ENCODE measurements around the gene DNAJC13.
"Not testable (repeated sequence)": the region's sequence is repeated elsewhere in the genome, so short reads cannot be mapped to it uniquely, and the experiment has no call there.

The DNAJC13 gene

GRCh38 chr3:132545471-132545870, 128.2 kb downstream of the DNAJC13 start:
- no peak for DNase-seq (ENCODE audit: low read depth)

GRCh38 chr3:132549169-132549568, 131.9 kb downstream of the DNAJC13 start:
- no peak for DNase-seq (ENCODE audit: low read depth)

- peak; percentile 49 for DNase-seq (ENCODE audit: low read depth)
Observed at GRCh38 chr3:132549890-132550578, 132.7 kb downstream of the DNAJC13 start.

- DNase-seq (ENCODE audit: low read depth): peak; percentile 8
Observed at GRCh38 chr3:132550579-132551305, 133.4 kb downstream of the DNAJC13 start.

- DNase-seq (ENCODE audit: low read depth): no peak
Observed at GRCh38 chr3:132553826-132554225, 136.5 kb downstream of the DNAJC13 start.

GRCh38 chr3:132554437-132554836, 137.1 kb downstream of the DNAJC13 start:
- no peak for DNase-seq (ENCODE audit: low read depth)

GRCh38 chr3:132555306-132556035, 138.2 kb downstream of the DNAJC13 start:
- DNase-seq (ENCODE audit: low read depth): no peak

- DNase-seq (ENCODE audit: low read depth): not testable (repeated sequence)
Observed at GRCh38 chr3:132556036-132556386, 138.7 kb downstream of the DNAJC13 start.

- DNase-seq (ENCODE audit: low read depth): no peak
Observed at GRCh38 chr3:132556508-132557159, 139.3 kb downstream of the DNAJC13 start.

GRCh38 chr3:132561003-132561402, 143.7 kb downstream of the DNAJC13 start:
- DNase-seq (ENCODE audit: low read depth): no peak

GRCh38 chr3:132563420-132564069, 146.2 kb downstream of the DNAJC13 start:
- DNase-seq (ENCODE audit: low read depth): no peak

- no peak for DNase-seq (ENCODE audit: low read depth)
Observed at GRCh38 chr3:132564070-132564465, 146.8 kb downstream of the DNAJC13 start.

GRCh38 chr3:132568422-132568821, 151.1 kb downstream of the DNAJC13 start:
- DNase-seq (ENCODE audit: low read depth): no peak

GRCh38 chr3:132569153-132569552, 151.9 kb downstream of the DNAJC13 start:
- no peak for DNase-seq (ENCODE audit: low read depth)

- DNase-seq (ENCODE audit: low read depth): no peak
Observed at GRCh38 chr3:132569580-132569979, 152.3 kb downstream of the DNAJC13 start.

GRCh38 chr3:132570016-132570415, 152.7 kb downstream of the DNAJC13 start:
- no peak for DNase-seq (ENCODE audit: low read depth)

GRCh38 chr3:132573797-132574211, 156.5 kb downstream of the DNAJC13 start:
- no peak for DNase-seq (ENCODE audit: low read depth)

GRCh38 chr3:132587401-132587800, 170.1 kb downstream of the DNAJC13 start:
- no peak for DNase-seq (ENCODE audit: low read depth)
